ENCODE measurements around the gene GBX1. TPM values are rescaled to one million over a fixed set of nuclear protein-coding genes. Genes with fewer than 3 reads are reported as not detected.

GBX1 gene
- polyA plus RNA-seq, 4 donors, result 0.27 to 0.34 TPM; not detected in 2

- DNase-seq (ENCODE audit: low read depth in 4 of 4, low spot score in 3 of 4), result no peak
Measured at GRCh38 chr7:151118108-151119054, 49.1 kb downstream of the GBX1 start.

GRCh38 chr7:151117565-151117964 is 49.9 kb downstream of the GBX1 start:
- DNase-seq (ENCODE audit: low read depth in 4 of 4, low spot score in 3 of 4), result no peak

GRCh38 chr7:151116603-151117440 is 50.7 kb downstream of the GBX1 start:
- DNase-seq (ENCODE audit: low read depth in 4 of 4, low spot score in 3 of 4), result no peak

GRCh38 chr7:151115836-151116418 is 51.6 kb downstream of the GBX1 start:
- DNase-seq (ENCODE audit: low read depth in 4 of 4, low spot score in 3 of 4), result no peak

GRCh38 chr7:151115121-151115835 is 52.2 kb downstream of the GBX1 start:
- no peak for DNase-seq (ENCODE audit: low read depth in 4 of 4, low spot score in 3 of 4)

- DNase-seq (ENCODE audit: low read depth in 4 of 4, low spot score in 3 of 4), result no peak
Measured at GRCh38 chr7:151114151-151115090, 53.1 kb downstream of the GBX1 start.

- DNase-seq (ENCODE audit: low read depth in 4 of 4, low spot score in 3 of 4), result no peak
Measured at GRCh38 chr7:151113344-151114150, 53.9 kb downstream of the GBX1 start.

- DNase-seq (ENCODE audit: low read depth in 4 of 4, low spot score in 3 of 4), result no peak
Measured at GRCh38 chr7:151110941-151111645, 56.4 kb downstream of the GBX1 start.

GRCh38 chr7:151110236-151110940 is 57.1 kb downstream of the GBX1 start:
- no peak for DNase-seq (ENCODE audit: low read depth in 4 of 4, low spot score in 3 of 4)

GRCh38 chr7:151109094-151110048 is 58.1 kb downstream of the GBX1 start:
- DNase-seq (ENCODE audit: low read depth in 4 of 4, low spot score in 3 of 4), result no peak

- DNase-seq (ENCODE audit: low read depth in 4 of 4, low spot score in 3 of 4), result no peak
Measured at GRCh38 chr7:151107882-151108281, 59.6 kb downstream of the GBX1 start.

- no peak for DNase-seq (ENCODE audit: low read depth in 4 of 4, low spot score in 3 of 4)
Measured at GRCh38 chr7:151104411-151105235, 62.9 kb downstream of the GBX1 start.

GRCh38 chr7:151103973-151104372 is 63.5 kb downstream of the GBX1 start:
- DNase-seq (ENCODE audit: low read depth in 4 of 4, low spot score in 3 of 4), result no peak

- no peak for DNase-seq (ENCODE audit: low read depth in 4 of 4, low spot score in 3 of 4)
Measured at GRCh38 chr7:151102991-151103390, 64.5 kb downstream of the GBX1 start.
